Suppressor macrophage treated with lipopolysaccharide for 4 hours (primary cell): ENCODE results near the gene HSPB2.

ENCODE experiments used
- DNase-seq: peaks from one replicate; pipeline ENCODE4 v3.0.0-alpha.2; 2020

The HSPB2 gene

GRCh38 chr11:111939836-111940604, 27.5 kb downstream of the HSPB2 start:
- DNase-seq: no peak

GRCh38 chr11:111941963-111942362, 29.4 kb downstream of the HSPB2 start:
- no peak for DNase-seq

GRCh38 chr11:111942829-111943228, 30.3 kb downstream of the HSPB2 start:
- DNase-seq: peak; percentile 48

GRCh38 chr11:111944139-111944538, 31.6 kb downstream of the HSPB2 start:
- DNase-seq: no peak

- peak; percentile 32 for DNase-seq
Measured at GRCh38 chr11:111944651-111945051, 32.1 kb downstream of the HSPB2 start.

- no peak for DNase-seq
Measured at GRCh38 chr11:111945198-111945597, 32.7 kb downstream of the HSPB2 start.

- no peak for DNase-seq
Measured at GRCh38 chr11:111946499-111946898, 34.0 kb downstream of the HSPB2 start.

GRCh38 chr11:111947143-111947542, 34.6 kb downstream of the HSPB2 start:
- DNase-seq: no peak

- DNase-seq: no peak
Measured at GRCh38 chr11:111949519-111950426, 37.2 kb downstream of the HSPB2 start.

- no peak for DNase-seq
Measured at GRCh38 chr11:111951565-111951964, 39.0 kb downstream of the HSPB2 start.

- no peak for DNase-seq
Measured at GRCh38 chr11:111954154-111954553, 41.6 kb downstream of the HSPB2 start.

GRCh38 chr11:111957663-111958444, 45.3 kb downstream of the HSPB2 start:
- no peak for DNase-seq

- DNase-seq: no peak
Measured at GRCh38 chr11:111960916-111961315, 48.4 kb downstream of the HSPB2 start.

- DNase-seq: no peak
Measured at GRCh38 chr11:111961389-111962300, 49.1 kb downstream of the HSPB2 start.
